ENCODE results near the gene RPE.

Gene RPE

DNA sequence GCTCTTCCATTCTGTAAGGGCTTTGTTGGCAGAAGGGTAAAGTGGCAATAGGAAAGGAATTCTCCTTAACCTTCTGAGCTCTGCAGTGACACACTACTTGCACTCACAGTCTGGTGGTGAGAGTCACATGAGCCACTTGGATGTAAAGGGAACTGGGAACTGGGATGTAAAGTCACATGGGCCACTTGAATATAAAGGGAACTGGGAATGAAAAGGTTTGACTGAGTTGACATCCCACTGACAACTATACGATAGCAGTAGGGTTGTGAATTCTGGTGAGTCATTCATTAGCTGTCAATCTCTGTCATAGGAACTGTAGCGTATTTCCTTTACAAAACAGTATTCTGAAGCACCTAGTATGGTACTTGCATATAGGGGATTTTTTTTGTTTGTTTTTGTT is 5.5 kb downstream of the RPE start:
- Histone ChIP-seq H3K4me3 (ENCODE audit: low read length) (no peak overlapping the region), H3K27me3 (ENCODE audit: control insufficient read depth, insufficient read depth, low read length) (no peaks in the 10 kb centered on the region), H3K9me3 (ENCODE audit: control insufficient read depth, low read length) (no peaks in the 10 kb centered on the region), H3K4me1 (ENCODE audit: control insufficient read depth, insufficient read depth, low read length) (peaks cover 11% of the 10 kb centered on the region), H3K36me3 (ENCODE audit: control insufficient read depth, insufficient read depth, low read length) (no peaks in the 10 kb centered on the region), H3K9ac (ENCODE audit: low read length) (no peak overlapping the region)

DNA sequence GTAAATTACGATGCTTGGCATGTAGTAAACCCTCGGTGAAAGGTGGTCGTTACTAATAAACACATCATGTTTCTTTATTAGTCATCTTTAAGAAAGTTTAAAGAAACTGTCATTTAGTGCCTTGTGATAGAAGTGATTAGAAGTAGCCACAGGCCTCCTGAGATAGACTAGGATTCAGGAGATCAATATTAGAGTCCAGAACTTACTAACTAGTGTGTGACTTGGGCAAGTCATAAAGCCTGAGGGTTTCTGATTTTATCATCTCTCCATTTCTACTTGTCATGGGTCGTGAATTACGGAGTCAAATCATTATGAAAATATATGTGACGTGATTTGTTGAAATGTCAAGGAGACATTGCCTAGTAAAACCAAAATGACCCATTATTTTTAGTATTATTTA is 6.7 kb downstream of the RPE start:
- Histone ChIP-seq H3K36me3 (ENCODE audit: control insufficient read depth, insufficient read depth, low read length) (no peaks in the 10 kb centered on the region), H3K4me3 (ENCODE audit: low read length) (no peak overlapping the region), H3K4me1 (ENCODE audit: control insufficient read depth, insufficient read depth, low read length) (peaks cover 4% of the 10 kb centered on the region), H3K9me3 (ENCODE audit: control insufficient read depth, low read length) (no peaks in the 10 kb centered on the region), H3K27me3 (ENCODE audit: control insufficient read depth, insufficient read depth, low read length) (no peaks in the 10 kb centered on the region), H3K9ac (ENCODE audit: low read length) (no peak overlapping the region)

GRCh38 chr2:210009896-210010295 is 7.5 kb downstream of the RPE start:
- Histone ChIP-seq H3K36me3 (ENCODE audit: control insufficient read depth, insufficient read depth, low read length) (no peaks in the 10 kb centered on the region), H3K4me1 (ENCODE audit: control insufficient read depth, insufficient read depth, low read length) (peaks cover 4% of the 10 kb centered on the region), H3K9ac (ENCODE audit: low read length) (no peak overlapping the region), H3K9me3 (ENCODE audit: control insufficient read depth, low read length) (no peaks in the 10 kb centered on the region), H3K4me3 (ENCODE audit: low read length) (no peak overlapping the region), H3K27me3 (ENCODE audit: control insufficient read depth, insufficient read depth, low read length) (no peaks in the 10 kb centered on the region)

DNA sequence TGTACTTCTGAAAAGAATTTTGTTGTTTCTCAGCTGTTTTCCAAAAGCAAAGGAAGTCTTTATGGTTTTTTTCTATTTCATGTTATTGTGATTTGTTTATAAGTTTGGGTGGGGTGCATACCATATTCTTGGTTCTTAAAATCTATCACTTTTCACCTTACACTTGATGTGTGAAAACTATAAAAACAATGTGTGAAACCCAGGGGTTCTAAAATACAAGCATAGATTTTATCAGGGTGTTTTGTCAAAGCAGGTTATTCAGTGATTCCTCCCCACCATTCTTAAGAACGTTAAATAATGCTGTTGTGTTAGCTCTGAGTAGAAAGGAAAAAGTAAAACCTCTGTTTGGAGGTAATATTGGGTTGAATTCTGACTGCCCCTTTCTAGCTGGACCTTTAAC is 17.7 kb downstream of the RPE start:
- Histone ChIP-seq H3K9ac (ENCODE audit: low read length) (no peak overlapping the region), H3K9me3 (ENCODE audit: control insufficient read depth, low read length) (no peaks in the 10 kb centered on the region), H3K4me1 (ENCODE audit: control insufficient read depth, insufficient read depth, low read length) (no peaks in the 10 kb centered on the region), H3K36me3 (ENCODE audit: control insufficient read depth, insufficient read depth, low read length) (no peaks in the 10 kb centered on the region), H3K27me3 (ENCODE audit: control insufficient read depth, insufficient read depth, low read length) (no peaks in the 10 kb centered on the region), H3K4me3 (ENCODE audit: low read length) (no peak overlapping the region)

DNA sequence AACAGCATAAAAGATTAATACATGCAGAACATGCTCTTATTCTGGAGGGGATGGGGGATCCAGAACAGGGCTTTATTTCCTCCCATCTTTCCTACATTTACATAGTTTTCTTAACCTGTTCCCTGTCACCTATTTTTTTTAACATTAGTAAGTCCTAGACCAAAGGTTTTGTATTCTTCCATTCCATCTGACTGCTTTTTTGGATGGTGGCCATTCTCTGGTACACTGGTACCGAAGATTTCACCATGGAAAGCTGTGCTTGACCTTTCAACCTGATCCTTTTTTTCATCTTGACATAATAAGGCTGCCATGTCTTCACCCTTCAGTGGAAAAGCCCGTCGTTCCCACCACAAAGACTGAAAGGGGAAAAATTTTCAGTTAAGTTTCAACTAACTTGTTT is 20.4 kb downstream of the RPE start:
- H3K27me3 ChIP-seq (ENCODE audit: control insufficient read depth, insufficient read depth, low read length) = no peaks in the 10 kb centered on the region
- H3K4me1 ChIP-seq (ENCODE audit: control insufficient read depth, insufficient read depth, low read length) = no peaks in the 10 kb centered on the region
- no peak overlapping the region for H3K9ac ChIP-seq (ENCODE audit: low read length)
- H3K4me3 ChIP-seq (ENCODE audit: low read length) = no peak overlapping the region
- no peaks in the 10 kb centered on the region for H3K9me3 ChIP-seq (ENCODE audit: control insufficient read depth, low read length)
- no peaks in the 10 kb centered on the region for H3K36me3 ChIP-seq (ENCODE audit: control insufficient read depth, insufficient read depth, low read length)

GRCh38 chr2:210027608-210028007 is 25.2 kb downstream of the RPE start:
- no peaks in the 10 kb centered on the region for H3K4me1 ChIP-seq (ENCODE audit: control insufficient read depth, insufficient read depth, low read length)
- no peaks in the 10 kb centered on the region for H3K36me3 ChIP-seq (ENCODE audit: control insufficient read depth, insufficient read depth, low read length)
- no peaks in the 10 kb centered on the region for H3K9me3 ChIP-seq (ENCODE audit: control insufficient read depth, low read length)
- no peaks in the 10 kb centered on the region for H3K27me3 ChIP-seq (ENCODE audit: control insufficient read depth, insufficient read depth, low read length)
- H3K4me3 ChIP-seq (ENCODE audit: low read length) = no peak overlapping the region
- no peak overlapping the region for H3K9ac ChIP-seq (ENCODE audit: low read length)

GRCh38 chr2:210028178-210028577 is 25.7 kb downstream of the RPE start:
- Histone ChIP-seq H3K27me3 (ENCODE audit: control insufficient read depth, insufficient read depth, low read length) (no peaks in the 10 kb centered on the region), H3K36me3 (ENCODE audit: control insufficient read depth, insufficient read depth, low read length) (no peaks in the 10 kb centered on the region), H3K4me3 (ENCODE audit: low read length) (no peak overlapping the region), H3K9ac (ENCODE audit: low read length) (no peak overlapping the region), H3K4me1 (ENCODE audit: control insufficient read depth, insufficient read depth, low read length) (no peaks in the 10 kb centered on the region), H3K9me3 (ENCODE audit: control insufficient read depth, low read length) (no peaks in the 10 kb centered on the region)

DNA sequence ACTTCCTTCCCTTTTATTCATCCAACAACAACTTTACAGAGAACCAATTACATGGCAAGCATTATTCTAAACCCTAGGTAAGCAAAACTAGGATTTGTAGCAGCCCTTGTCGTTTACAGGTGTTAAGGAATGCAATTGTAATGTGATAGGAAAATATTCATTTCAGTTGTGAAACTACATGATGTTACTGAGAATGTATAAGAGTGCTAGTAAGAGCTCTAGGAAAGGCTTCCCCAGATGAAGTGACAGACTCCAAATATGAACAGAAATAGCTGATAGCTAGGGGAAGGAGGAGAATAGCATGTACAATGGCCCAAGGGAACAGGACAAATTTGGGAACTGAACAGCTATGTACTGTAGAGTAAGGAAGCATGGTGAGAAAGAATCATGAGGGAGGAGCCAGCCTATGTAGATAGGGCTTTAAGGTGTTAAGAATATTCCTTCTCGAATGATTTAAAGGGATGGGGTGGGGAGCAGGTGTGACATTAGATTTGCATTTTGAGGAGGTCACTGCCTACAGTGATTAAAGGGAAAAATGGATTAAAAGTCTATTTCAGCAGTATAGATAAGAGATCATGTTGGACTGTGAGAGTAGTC is 31.7 kb downstream of the RPE start:
- Histone ChIP-seq H3K36me3 (ENCODE audit: control insufficient read depth, insufficient read depth, low read length) (no peaks in the 10 kb centered on the region), H3K4me3 (ENCODE audit: low read length) (no peak overlapping the region), H3K9me3 (ENCODE audit: control insufficient read depth, low read length) (no peaks in the 10 kb centered on the region), H3K27me3 (ENCODE audit: control insufficient read depth, insufficient read depth, low read length) (no peaks in the 10 kb centered on the region), H3K4me1 (ENCODE audit: control insufficient read depth, insufficient read depth, low read length) (no peaks in the 10 kb centered on the region), H3K9ac (ENCODE audit: low read length) (no peak overlapping the region)

- Histone ChIP-seq H3K27me3 (ENCODE audit: control insufficient read depth, insufficient read depth, low read length) (no peaks in the 10 kb centered on the region), H3K9ac (ENCODE audit: low read length) (no peak overlapping the region), H3K4me3 (ENCODE audit: low read length) (no peak overlapping the region), H3K9me3 (ENCODE audit: control insufficient read depth, low read length) (no peaks in the 10 kb centered on the region), H3K36me3 (ENCODE audit: control insufficient read depth, insufficient read depth, low read length) (no peaks in the 10 kb centered on the region), H3K4me1 (ENCODE audit: control insufficient read depth, insufficient read depth, low read length) (no peaks in the 10 kb centered on the region)
Observed at GRCh38 chr2:210035679-210036078, 33.2 kb downstream of the RPE start.

DNA sequence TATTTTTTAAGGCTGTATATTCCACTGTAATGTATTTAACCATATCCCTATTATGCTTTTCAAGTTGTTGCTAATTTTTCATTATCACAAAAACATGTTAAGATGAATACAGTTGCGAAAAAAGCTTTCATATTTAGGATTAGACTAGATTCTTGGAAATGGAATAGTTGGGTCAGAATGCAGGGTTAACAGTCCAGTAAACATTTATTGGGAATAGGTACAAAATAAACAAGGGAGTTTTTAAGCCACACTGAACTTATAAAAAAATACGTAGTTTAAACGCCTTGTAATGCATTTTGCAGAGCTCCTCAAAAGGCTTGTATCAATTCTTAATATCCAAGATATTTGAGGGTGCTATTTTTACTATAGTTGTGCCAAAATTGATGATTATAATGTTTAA is 35.6 kb downstream of the RPE start:
- no peaks in the 10 kb centered on the region for H3K4me1 ChIP-seq (ENCODE audit: control insufficient read depth, insufficient read depth, low read length)
- no peaks in the 10 kb centered on the region for H3K27me3 ChIP-seq (ENCODE audit: control insufficient read depth, insufficient read depth, low read length)
- H3K4me3 ChIP-seq (ENCODE audit: low read length) = no peak overlapping the region
- H3K9me3 ChIP-seq (ENCODE audit: control insufficient read depth, low read length) = no peaks in the 10 kb centered on the region
- no peaks in the 10 kb centered on the region for H3K36me3 ChIP-seq (ENCODE audit: control insufficient read depth, insufficient read depth, low read length)
- H3K9ac ChIP-seq (ENCODE audit: low read length) = no peak overlapping the region

DNA sequence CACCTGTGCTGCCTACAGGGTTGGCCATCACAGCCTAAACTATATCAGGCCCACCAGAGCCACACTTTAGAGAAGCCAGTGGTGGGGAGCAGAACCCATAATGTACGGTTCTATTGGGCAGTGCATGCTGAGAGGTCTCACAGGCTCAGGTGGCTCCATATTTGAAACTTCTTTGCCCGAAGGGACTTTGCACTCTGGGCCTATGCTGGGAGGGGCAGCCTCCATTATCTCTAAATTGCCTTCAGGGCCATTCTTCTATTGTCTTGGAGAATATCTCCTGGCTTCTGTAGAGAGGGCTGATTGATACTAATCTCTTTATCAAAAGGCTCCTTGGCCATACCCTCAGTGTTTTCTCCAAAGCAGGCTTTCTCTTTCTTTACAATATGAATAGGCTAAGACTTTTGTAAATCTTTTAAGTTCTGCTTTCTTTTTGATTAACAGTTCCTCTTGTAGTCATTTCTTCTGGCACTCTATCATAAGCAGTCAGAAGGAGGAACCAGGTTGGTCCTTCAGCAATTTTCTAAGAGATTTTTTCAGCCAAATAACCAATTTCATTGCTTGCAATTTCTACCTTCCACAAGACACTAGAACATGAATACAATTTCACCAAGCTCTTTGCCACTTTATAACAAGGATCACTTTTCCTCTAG is 44.5 kb downstream of the RPE start:
- Histone ChIP-seq H3K27me3 (ENCODE audit: control insufficient read depth, insufficient read depth, low read length) (no peaks in the 10 kb centered on the region), H3K4me3 (ENCODE audit: low read length) (no peak overlapping the region), H3K9ac (ENCODE audit: low read length) (no peak overlapping the region), H3K4me1 (ENCODE audit: control insufficient read depth, insufficient read depth, low read length) (no peaks in the 10 kb centered on the region), H3K36me3 (ENCODE audit: control insufficient read depth, insufficient read depth, low read length) (no peaks in the 10 kb centered on the region), H3K9me3 (ENCODE audit: control insufficient read depth, low read length) (no peaks in the 10 kb centered on the region)

- Histone ChIP-seq H3K9ac (ENCODE audit: low read length) (no peak overlapping the region), H3K27me3 (ENCODE audit: control insufficient read depth, insufficient read depth, low read length) (no peaks in the 10 kb centered on the region), H3K4me3 (ENCODE audit: low read length) (no peak overlapping the region), H3K4me1 (ENCODE audit: control insufficient read depth, insufficient read depth, low read length) (no peaks in the 10 kb centered on the region), H3K9me3 (ENCODE audit: control insufficient read depth, low read length) (no peaks in the 10 kb centered on the region), H3K36me3 (ENCODE audit: control insufficient read depth, insufficient read depth, low read length) (no peaks in the 10 kb centered on the region)
Observed at GRCh38 chr2:210049831-210050230, 47.4 kb downstream of the RPE start.

DNA sequence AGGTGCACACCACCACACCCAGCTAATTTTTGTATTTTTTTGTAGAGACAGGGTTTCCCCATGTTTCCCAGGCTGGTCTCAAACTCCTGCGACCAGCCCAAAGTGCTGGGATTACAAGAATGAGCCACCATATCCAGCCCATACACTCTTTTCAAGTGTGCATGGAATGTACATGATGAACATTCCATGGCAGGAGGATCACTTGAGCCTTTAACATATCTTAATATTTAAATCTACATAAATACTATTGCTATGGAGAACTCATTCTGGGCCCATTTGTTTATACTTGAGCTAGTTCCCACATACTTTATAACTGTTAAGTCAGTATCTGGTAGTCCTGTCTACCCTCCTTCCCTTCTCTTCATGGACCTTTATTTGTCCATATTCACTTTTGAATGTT is 48.4 kb downstream of the RPE start:
- Histone ChIP-seq H3K9ac (ENCODE audit: low read length) (no peak overlapping the region), H3K4me3 (ENCODE audit: low read length) (no peak overlapping the region), H3K9me3 (ENCODE audit: control insufficient read depth, low read length) (no peaks in the 10 kb centered on the region), H3K4me1 (ENCODE audit: control insufficient read depth, insufficient read depth, low read length) (no peaks in the 10 kb centered on the region), H3K36me3 (ENCODE audit: control insufficient read depth, insufficient read depth, low read length) (no peaks in the 10 kb centered on the region), H3K27me3 (ENCODE audit: control insufficient read depth, insufficient read depth, low read length) (no peaks in the 10 kb centered on the region)
